OCI-LY3 (cell line): ENCODE measurements around the gene AQP5.

Source experiments
- H2AFZ ChIP-seq: fragments of 200-600, 300-600 bp; shearing (Covaris generic); 2 replicates; pipeline ENCODE4 v1.6.0; 2014; ENCODE audit warnings: antibody characterized with exemption, low read depth, low read length
- H3K27ac ChIP-seq: fragments of 200-600, 300-600 bp; sonication (generic); 2 replicates; pipeline ENCODE4 v1.5.1; 2014; ENCODE audit warnings: mild to moderate bottlenecking, low read length, moderate library complexity, mixed read lengths
- H3K27me3 ChIP-seq: fragments of 200-600, 300-600 bp; sonication (generic); 2 replicates; pipeline ENCODE4 v1.6.1; 2014; ENCODE audit warnings: low read depth, low read length, mixed read lengths
- H3K36me3 ChIP-seq: fragments of 200-600, 300-600 bp; sonication (generic); replicated peaks from 2 replicates; pipeline ENCODE3; 2014; ENCODE audit warnings: low read depth, low read length, mixed read lengths
- H3K4me1 ChIP-seq: fragments of 300-600, 200-600 bp; sonication (generic); 2 replicates; pipeline ENCODE4 v1.6.1; 2014; ENCODE audit warnings: low read length, mixed read lengths
- H3K4me2 ChIP-seq: fragments of 200-600, 300-600 bp; sonication (generic); 2 replicates; pipeline ENCODE4 v1.6.1; 2014; ENCODE audit warnings: low read length, mixed read lengths
- H3K4me3 ChIP-seq: fragments of 300-600, 200-600 bp; sonication (generic); 2 replicates; pipeline ENCODE4 v1.5.1; 2014; ENCODE audit warnings: antibody characterized with exemption, mild to moderate bottlenecking, low read length, moderate library complexity
- H3K79me2 ChIP-seq: fragments of 300-600, 200-600 bp; shearing (Covaris generic); 2 replicates; pipeline ENCODE4 v1.6.1; 2014; ENCODE audit warnings: mild to moderate bottlenecking, low read length, mixed read lengths
- H3K9ac ChIP-seq: fragments of 300-600, 200-600 bp; shearing (Covaris generic); 2 replicates; pipeline ENCODE4 v1.6.0; 2014; ENCODE audit warnings: mild to moderate bottlenecking, low read length, moderate library complexity
- H3K9me3 ChIP-seq: fragments of 200-600, 300-600 bp; shearing (Covaris generic); 2 replicates; pipeline ENCODE4 v1.6.1; 2014; ENCODE audit warnings: low read length, mixed read lengths; ENCODE audit not compliant: insufficient read depth
- H4K20me1 ChIP-seq: fragments of 200-600, 300-600 bp; sonication (generic); 2 replicates; pipeline ENCODE4 v1.6.1; 2016; ENCODE audit warnings: low read length, mixed read lengths; ENCODE audit not compliant: insufficient read depth
- EZH2phosphoT487 ChIP-seq: fragments of 200-600 bp; shearing (Covaris generic); IDR thresholded peaks from 2 replicates; pipeline ENCODE4 v1.6.1; 2018; ENCODE audit warnings: antibody characterized with exemption, mixed run types, low read depth
- TF ChIP-seq, protein P1 (sequence below): fragments of 200-600, 300-600 bp; sonication (generic); IDR thresholded peaks from 2 replicates; pipeline ENCODE4 v1.5.1; 2014; ENCODE audit warnings: antibody characterized with exemption, low read length, low read depth

AQP5 gene

GRCh38 chr12:49946086-49946485 is 15.6 kb upstream of the AQP5 start:
- no peak overlapping the region for H3K9ac ChIP-seq
- no peaks in the 10 kb centered on the region for H4K20me1 ChIP-seq
- H3K4me1 ChIP-seq = peaks cover 9% of the 10 kb centered on the region; the same call in 1 of the 2 replicates
- TF ChIP-seq, protein P1, sequence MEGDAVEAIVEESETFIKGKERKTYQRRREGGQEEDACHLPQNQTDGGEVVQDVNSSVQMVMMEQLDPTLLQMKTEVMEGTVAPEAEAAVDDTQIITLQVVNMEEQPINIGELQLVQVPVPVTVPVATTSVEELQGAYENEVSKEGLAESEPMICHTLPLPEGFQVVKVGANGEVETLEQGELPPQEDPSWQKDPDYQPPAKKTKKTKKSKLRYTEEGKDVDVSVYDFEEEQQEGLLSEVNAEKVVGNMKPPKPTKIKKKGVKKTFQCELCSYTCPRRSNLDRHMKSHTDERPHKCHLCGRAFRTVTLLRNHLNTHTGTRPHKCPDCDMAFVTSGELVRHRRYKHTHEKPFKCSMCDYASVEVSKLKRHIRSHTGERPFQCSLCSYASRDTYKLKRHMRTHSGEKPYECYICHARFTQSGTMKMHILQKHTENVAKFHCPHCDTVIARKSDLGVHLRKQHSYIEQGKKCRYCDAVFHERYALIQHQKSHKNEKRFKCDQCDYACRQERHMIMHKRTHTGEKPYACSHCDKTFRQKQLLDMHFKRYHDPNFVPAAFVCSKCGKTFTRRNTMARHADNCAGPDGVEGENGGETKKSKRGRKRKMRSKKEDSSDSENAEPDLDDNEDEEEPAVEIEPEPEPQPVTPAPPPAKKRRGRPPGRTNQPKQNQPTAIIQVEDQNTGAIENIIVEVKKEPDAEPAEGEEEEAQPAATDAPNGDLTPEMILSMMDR = no peak
- no peak for TF ChIP-seq EZH2phosphoT487
- H3K4me2 ChIP-seq = peak overlapping the region; percentile 77; the same call in 1 of the 2 replicates
- H3K27me3 ChIP-seq = no peaks in the 10 kb centered on the region
- H3K36me3 ChIP-seq = no peaks in the 10 kb centered on the region
- H2AFZ ChIP-seq = peak overlapping the region; percentile 95; the same call in 1 of the 2 replicates
- no peak overlapping the region for H3K4me3 ChIP-seq
- H3K9me3 ChIP-seq = no peaks in the 10 kb centered on the region
- H3K79me2 ChIP-seq = no peaks in the 10 kb centered on the region
- H3K27ac ChIP-seq = no peak overlapping the region

DNA sequence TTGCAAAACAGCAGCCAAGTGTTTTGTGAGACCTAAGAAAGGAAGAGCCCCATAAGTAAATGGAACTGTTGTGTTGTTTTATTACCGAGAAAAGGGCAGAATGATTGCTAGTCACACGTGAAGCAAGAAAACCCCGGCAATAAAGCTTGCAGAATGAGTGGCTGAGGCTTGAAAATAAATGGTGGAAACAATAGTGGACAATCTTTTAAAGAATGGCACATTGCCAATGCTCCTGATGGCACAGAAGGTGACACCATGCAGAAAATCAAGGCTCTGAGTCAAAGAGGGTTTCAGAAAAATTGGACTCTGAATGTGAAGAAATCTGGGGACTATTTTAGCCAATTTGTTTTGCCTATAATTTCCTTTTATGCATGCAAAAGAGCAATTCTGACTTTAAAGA is 15.2 kb upstream of the AQP5 start:
- H2AFZ ChIP-seq = no peak overlapping the region
- H4K20me1 ChIP-seq = no peaks in the 10 kb centered on the region
- TF ChIP-seq, protein P1 = no peak
- TF ChIP-seq EZH2phosphoT487 = no peak

GRCh38 chr12:49947593-49948226 is 14.0 kb upstream of the AQP5 start:
- Histone ChIP-seq H3K27me3 (no peaks in the 10 kb centered on the region), H3K4me3 (no peak overlapping the region), H2AFZ (no peak overlapping the region), H3K9ac (no peak overlapping the region), H3K27ac (no peak overlapping the region), H3K4me2 (no peak overlapping the region), H4K20me1 (no peaks in the 10 kb centered on the region), H3K36me3 (no peaks in the 10 kb centered on the region), H3K79me2 (no peaks in the 10 kb centered on the region), H3K4me1 (peaks cover 9% of the 10 kb centered on the region; the same call in 1 of the 2 replicates), H3K9me3 (no peaks in the 10 kb centered on the region)
- TF ChIP-seq, protein P1 = no peak
- no peak for TF ChIP-seq EZH2phosphoT487

More for the DNA sequence above, 15.2 kb upstream of the AQP5 start:
- H3K4me2 ChIP-seq = no peak overlapping the region
- no peak overlapping the region for H3K4me3 ChIP-seq
- no peaks in the 10 kb centered on the region for H3K36me3 ChIP-seq
- H3K79me2 ChIP-seq = no peaks in the 10 kb centered on the region
- peaks cover 9% of the 10 kb centered on the region; the same call in 1 of the 2 replicates for H3K4me1 ChIP-seq
- H3K9me3 ChIP-seq = no peaks in the 10 kb centered on the region
- H3K27ac ChIP-seq = no peak overlapping the region
- no peak overlapping the region for H3K9ac ChIP-seq
- no peaks in the 10 kb centered on the region for H3K27me3 ChIP-seq

DNA sequence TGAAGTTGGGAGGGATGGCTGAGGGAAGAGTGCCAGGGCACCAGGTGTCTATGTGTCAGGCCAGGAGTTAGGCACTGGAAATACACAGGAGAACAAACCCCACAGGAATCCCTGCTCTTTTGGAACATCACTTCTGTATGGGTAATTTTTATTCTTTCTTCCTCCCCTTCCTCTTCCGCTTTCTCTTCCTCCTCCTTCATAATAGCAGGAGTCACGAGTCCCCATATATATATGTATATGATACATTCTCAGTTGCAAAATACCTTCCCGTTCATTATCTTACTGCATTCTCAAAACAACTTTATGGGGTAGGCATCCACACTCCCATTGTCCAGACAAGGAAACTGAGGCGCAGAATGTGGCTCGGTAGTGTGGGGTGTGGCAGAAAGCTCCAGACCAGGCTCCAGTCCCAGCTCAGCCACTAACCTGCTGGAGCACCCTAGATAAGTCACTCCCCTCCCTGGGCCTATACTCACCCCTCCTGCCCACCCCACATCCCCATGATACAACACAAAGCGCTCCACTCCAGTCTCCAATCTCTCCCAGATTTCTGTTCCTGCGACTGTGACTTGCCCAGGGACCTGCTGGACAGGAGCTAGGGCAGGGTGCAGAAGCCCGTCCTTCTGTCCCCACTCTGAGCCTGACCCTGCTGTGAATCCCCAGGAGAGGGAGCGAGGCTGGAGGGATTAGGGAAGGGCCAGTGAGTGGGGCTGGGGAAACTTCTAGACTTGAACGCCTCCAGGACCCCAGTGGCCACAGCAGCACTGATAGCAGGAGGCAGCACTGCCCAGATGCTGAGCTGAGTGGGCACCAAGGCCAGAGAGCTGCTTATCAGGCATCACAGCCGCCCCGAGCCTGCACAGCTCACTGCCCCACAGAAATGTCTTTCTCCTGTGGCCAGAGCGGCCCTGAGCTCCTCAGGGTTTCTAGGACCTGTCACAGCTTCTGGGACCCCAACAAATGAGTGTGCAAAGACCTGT is 12.5 kb upstream of the AQP5 start:
- H3K27me3 ChIP-seq = no peaks in the 10 kb centered on the region
- H3K27ac ChIP-seq = no peak overlapping the region
- no peaks in the 10 kb centered on the region for H3K79me2 ChIP-seq
- no peak overlapping the region for H3K9ac ChIP-seq
- H3K9me3 ChIP-seq = no peaks in the 10 kb centered on the region
- no peaks in the 10 kb centered on the region for H4K20me1 ChIP-seq
- TF ChIP-seq, protein P1 = no peak
- TF ChIP-seq EZH2phosphoT487 = no peak
- H3K4me1 ChIP-seq = peaks cover 9% of the 10 kb centered on the region; the same call in 1 of the 2 replicates
- H2AFZ ChIP-seq = no peak overlapping the region
- no peak overlapping the region for H3K4me2 ChIP-seq
- H3K36me3 ChIP-seq = no peaks in the 10 kb centered on the region
- H3K4me3 ChIP-seq = no peak overlapping the region
